HFF-Myc (cell line): Measurements from ENCODE around the gene BRK1.
"Not testable (repeated sequence)": the region's sequence is repeated elsewhere in the genome, so short reads cannot be mapped to it uniquely, and the experiment has no call there.

Experiments used
- DNase-seq: peaks from one replicate; pipeline ENCODE4 v3.0.0-alpha.2; 2011; ENCODE audit warnings: low read depth; ENCODE audit errors: extremely low read depth
- H3K4me3 ChIP-seq: replicated peaks from 2 replicates; pipeline ENCODE4 v1.5.1; 2011; ENCODE audit warnings: low read depth, mild to moderate bottlenecking, control low read depth, low read length
- TF ChIP-seq, protein P1 (sequence below): IDR thresholded peaks from 2 replicates; pipeline ENCODE4 v1.5.1; 2012; ENCODE audit warnings: mild to moderate bottlenecking, low read depth, low read length, control low read depth; ENCODE audit errors: missing control alignments

The BRK1 gene

GRCh38 chr3:10121064-10121463 lies 5.6 kb downstream of the BRK1 start:
- TF ChIP-seq, protein P1, sequence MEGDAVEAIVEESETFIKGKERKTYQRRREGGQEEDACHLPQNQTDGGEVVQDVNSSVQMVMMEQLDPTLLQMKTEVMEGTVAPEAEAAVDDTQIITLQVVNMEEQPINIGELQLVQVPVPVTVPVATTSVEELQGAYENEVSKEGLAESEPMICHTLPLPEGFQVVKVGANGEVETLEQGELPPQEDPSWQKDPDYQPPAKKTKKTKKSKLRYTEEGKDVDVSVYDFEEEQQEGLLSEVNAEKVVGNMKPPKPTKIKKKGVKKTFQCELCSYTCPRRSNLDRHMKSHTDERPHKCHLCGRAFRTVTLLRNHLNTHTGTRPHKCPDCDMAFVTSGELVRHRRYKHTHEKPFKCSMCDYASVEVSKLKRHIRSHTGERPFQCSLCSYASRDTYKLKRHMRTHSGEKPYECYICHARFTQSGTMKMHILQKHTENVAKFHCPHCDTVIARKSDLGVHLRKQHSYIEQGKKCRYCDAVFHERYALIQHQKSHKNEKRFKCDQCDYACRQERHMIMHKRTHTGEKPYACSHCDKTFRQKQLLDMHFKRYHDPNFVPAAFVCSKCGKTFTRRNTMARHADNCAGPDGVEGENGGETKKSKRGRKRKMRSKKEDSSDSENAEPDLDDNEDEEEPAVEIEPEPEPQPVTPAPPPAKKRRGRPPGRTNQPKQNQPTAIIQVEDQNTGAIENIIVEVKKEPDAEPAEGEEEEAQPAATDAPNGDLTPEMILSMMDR: no peak
- no peak overlapping the region for H3K4me3 ChIP-seq

GRCh38 chr3:10122724-10123123 lies 7.2 kb downstream of the BRK1 start:
- no peak overlapping the region for H3K4me3 ChIP-seq
- TF ChIP-seq, protein P1: no peak
- DNase-seq: no peak

More at GRCh38 chr3:10121064-10121463, 5.6 kb downstream of the BRK1 start:
- DNase-seq: no peak

DNA sequence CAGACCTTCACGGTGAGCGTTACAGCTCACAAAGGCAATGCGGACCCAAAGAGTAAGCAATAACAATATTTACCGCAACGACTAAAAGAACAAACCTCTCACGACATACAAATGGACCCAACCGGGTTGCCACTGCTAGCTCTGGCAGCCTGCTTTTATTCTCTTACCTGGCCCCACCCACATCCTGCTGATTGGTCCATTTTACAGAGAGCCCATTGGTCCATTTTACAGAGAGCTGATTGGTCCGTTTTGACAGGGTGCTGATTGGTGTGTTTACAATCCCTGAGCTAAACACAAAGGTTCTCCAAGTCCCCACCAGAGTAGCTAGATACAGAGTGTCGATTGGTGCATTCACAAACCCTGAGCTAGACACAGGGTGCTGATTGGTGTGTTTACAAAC lies 20.4 kb downstream of the BRK1 start:
- DNase-seq, H3K4me3 ChIP-seq: not testable (repeated sequence)

DNA sequence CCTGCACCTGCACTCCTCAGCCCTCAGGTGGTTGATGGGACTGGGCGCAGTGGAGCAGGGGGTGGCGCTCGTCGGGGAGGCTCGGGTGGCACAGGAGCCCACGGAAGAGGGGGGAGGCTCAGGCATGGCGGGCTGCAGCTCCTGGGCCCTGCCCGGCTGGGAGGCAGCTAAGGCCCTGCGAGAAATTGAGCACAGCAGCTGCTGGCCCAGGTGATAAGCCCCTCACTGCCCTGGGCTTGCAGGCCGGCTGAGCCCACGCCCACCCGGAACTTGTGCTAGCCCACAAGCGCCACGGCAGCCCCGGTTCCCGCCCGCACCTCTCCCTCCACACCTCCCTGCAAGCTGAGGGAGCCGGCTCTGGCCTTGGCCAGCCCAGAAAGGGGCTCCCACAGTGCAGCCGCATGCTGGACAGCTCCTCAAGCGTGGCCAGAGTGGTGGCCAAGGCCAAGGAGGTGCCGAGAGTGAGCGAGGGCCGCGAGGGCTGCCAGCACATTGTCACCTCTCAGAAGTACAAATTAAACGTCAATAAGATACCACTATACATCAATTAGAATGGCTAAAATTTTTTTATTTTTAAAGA lies 21.0 kb downstream of the BRK1 start:
- no peak for DNase-seq
- no peak overlapping the region for H3K4me3 ChIP-seq
- TF ChIP-seq, protein P1: no peak

DNA sequence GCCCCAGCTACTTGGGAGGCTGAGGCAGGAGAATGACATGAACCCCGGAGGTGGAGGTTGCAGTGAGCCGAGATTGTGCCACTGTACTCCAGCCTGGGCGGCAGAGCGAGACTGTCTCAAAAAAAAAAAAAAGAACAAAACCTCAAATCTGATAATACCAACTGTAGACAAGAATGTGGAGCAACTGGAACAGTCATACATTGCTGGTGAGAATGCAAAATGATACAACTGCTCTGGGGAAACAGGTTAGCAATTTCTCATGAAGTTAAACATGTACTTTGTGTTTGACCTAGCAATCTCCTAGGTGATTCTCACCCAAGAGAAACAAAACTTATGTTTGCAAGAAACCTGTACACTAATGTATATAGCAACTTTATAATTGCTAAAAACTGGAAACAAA lies 21.7 kb downstream of the BRK1 start:
- no peak overlapping the region for H3K4me3 ChIP-seq
- DNase-seq: no peak
- TF ChIP-seq, protein P1: no peak

GRCh38 chr3:10140996-10141546 lies 25.6 kb downstream of the BRK1 start:
- TF ChIP-seq, protein P1: no peak
- peak overlapping the region; percentile 70 for H3K4me3 ChIP-seq
- no peak for DNase-seq

GRCh38 chr3:10142707-10143560 lies 27.5 kb downstream of the BRK1 start:
- TF ChIP-seq, protein P1: no peak
- DNase-seq: no peak

More at GRCh38 chr3:10142707-10143560, 27.5 kb downstream of the BRK1 start:
- peak overlapping the region; percentile 70 for H3K4me3 ChIP-seq
